ENCODE results near the gene UNK.
"Not testable (repeated sequence)": the region's sequence is repeated elsewhere in the genome, so short reads cannot be mapped to it uniquely, and the experiment has no call there.

Gene UNK

DNA sequence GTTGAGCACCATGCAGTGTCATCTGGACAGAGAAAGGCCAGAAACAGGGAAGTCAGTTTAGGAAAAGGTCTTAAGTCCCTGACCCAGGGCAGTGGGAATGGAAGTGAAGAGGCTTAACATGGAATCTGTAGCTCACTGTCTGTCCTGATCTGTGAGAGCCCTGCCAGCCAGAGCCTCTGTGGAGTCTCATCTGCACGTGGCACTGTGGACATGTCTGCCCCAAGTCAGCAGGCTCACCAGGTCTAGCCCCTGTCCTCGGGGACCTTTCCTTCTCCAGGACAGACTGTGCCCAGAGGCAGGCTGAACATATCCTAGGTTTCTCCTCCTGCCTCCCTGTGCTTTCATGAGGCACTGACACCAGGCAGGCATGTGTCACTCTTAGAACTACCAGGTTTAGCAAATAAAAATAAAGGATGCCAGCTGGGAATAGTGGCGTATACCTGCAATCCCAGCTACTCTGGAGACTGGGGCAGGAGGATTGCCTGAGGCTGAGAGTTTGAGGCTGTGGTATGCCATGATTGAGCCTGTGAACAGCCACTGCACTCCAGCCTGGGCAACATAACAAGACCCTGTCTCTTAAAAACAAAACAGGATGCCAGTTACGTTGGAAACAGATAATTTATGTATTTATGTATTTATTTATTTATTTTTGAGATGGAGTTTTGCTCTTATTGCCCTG is 22.4 kb downstream of the UNK start:
- no peak for DNase-seq

DNA sequence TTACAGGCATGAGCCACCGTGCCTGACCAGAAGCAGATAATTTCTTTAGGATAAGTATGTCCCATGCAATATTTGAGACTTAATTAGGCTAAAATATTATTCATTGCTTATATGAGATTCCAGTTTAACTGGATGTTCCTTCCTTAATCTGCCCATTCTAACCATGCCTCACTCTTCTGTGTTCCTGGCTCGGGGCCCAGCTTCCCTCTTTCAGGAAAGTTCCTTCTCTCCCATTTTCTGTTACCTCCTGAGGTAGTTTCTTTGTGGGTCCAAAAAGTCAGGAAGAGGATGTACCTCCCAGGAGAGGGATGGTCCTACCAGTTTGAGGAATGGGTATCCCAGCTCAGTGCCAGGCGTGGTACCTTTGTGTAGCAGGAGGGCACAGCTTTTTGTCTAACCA is 23.3 kb downstream of the UNK start:
- no peak for DNase-seq

DNA sequence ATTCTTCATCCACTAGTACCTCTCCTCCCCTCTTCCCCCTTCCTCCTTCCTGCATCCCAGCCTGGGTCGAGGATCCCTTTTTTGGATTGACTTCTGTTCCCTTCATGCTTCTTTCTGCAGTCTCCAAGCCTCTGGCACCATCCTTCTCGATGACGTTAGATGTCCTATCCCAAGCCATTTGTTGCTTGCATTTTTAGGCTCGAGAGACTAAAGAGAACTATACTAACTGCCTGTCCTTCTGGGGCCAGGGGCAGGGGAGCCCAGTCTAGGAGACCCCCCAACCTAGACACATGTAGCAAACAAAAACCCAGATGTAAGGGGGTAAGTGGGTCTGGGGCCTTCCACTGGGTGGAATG is 23.9 kb downstream of the UNK start:
- DNase-seq: no peak

DNA sequence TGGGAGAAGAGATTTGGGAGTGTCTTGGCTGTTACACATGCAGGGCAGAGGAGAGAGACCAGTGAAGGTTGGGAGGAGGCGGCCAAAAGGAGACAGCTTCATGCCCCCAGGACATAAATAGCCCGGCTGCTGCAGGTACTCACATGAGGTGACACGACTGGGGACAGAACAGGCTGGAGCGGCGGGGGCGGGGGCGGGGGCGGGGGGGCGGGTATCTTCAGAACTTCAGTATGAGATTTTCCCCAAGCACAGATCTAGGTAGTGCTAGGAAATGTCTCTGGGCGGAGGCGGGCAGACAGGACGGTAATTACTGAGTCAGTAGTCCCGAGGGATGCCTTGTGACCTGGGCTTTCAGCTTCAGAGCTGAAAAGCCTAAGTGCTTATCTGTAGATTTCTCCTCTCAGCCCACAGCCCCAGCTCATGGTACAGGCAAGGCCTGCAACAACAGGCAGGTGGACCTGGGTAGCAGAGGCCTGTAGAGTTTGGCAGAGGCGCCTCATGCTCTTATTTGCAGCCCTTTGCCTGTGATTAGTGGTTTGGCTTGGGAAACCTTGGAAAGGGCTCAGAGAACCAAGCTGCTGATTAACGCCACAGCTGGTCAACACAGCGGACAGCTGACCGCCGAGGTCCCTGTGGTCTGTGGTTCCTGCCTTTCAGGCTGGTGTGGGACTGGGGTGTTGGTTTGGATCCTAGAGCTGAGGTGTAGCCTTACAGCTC is 24.5 kb downstream of the UNK start:
- no peak for DNase-seq

DNA sequence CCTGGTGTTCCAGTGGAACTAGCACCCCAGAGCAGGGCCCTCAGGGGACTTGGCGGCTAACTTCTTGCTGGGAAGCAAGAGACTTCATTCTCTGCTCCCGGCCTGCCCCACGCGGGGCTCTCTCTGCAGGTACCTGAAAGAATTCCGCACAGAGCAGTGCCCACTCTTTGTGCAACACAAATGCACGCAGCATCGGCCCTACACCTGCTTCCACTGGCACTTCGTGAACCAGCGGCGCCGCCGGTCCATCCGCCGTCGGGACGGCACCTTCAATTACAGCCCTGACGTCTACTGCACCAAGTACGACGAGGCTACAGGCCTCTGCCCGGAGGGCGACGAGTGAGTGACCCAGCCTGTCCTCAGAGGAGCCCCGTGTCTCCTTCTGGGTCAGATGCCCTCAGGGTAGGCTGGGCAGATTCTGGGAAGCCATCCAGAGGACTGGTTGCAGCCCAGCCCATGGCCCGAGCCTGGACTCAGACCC is 25.1 kb downstream of the UNK start:
- DNase-seq: no peak

- DNase-seq: no peak
These were observed 25.6 kb downstream of the UNK start for GRCh38 chr17:75810216-75810615.

- DNase-seq: not testable (repeated sequence)
These were observed 26.1 kb downstream of the UNK start for GRCh38 chr17:75810756-75811155.

DNA sequence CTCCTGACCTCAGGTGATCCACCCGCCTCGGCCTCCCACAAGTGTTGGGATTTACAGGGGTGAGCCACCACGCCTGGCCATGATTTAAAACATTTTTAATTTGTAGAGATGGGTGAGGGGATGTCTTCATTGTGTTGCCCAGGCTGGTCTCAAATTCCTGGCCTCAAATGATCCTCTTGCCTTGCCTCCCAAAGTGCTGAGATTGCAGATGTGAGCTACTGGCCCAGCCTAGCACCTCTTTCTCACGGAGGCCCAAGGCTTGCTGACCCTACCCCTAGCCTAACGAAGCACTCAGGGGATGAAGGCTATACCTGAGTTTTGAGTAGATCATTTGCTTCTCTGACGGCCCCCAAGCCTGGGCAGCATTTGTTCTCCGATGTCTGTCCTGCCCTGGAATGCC is 26.6 kb downstream of the UNK start:
- no peak for DNase-seq

GRCh38 chr17:75812096-75813013 is 27.7 kb downstream of the UNK start:
- DNase-seq: no peak

- no peak for DNase-seq
These were observed 28.7 kb downstream of the UNK start for GRCh38 chr17:75813081-75814020.

DNA sequence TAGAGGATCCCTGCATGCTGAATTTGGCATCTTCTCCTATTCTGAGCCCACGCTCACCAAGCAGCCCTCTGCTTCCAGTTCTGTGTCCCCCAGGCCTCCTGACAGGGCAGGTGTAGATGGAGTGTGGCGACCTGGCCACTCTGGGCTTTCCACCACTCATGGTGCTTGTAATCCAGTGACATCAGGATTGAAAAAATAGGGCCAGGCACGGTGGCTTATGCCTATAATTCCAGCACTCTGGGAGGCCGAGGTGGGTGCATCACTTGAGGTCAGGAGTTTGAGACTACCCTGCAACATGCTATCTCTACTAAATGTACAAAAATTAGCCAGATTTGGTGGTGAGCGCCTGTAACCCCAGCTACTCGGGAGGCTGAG is 29.4 kb downstream of the UNK start:
- DNase-seq: no peak

DNA sequence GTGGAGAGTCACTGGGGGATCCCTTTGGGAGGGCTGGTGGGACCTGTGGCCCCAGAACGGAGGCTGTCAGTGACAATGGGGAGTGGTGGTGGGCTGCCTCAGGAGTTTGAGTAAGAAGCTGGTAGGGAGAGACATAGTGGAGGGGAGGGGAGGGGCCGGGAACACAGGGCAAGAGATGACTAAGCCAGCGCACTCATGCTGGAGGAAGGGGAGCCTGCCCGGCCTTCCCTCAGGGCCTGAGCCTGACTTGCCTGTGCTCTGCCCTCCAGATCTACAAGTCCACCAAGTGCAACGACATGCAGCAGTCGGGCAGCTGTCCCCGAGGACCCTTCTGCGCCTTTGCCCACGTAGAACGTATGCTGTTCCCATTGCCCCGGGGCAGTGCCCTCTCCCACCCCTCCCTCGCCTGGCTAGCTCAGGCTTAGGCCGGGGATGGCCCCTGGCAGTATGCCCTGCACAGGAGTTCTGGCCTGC is 30.3 kb downstream of the UNK start:
- DNase-seq: no peak

- DNase-seq: no peak
These were observed 30.8 kb downstream of the UNK start for GRCh38 chr17:75815399-75815798.

GRCh38 chr17:75816693-75817092 is 32.1 kb downstream of the UNK start:
- DNase-seq: no peak

GRCh38 chr17:75817571-75817970 is 33.0 kb downstream of the UNK start:
- DNase-seq: no peak

- no peak for DNase-seq
These were observed 33.8 kb downstream of the UNK start for GRCh38 chr17:75818326-75818885.

DNA sequence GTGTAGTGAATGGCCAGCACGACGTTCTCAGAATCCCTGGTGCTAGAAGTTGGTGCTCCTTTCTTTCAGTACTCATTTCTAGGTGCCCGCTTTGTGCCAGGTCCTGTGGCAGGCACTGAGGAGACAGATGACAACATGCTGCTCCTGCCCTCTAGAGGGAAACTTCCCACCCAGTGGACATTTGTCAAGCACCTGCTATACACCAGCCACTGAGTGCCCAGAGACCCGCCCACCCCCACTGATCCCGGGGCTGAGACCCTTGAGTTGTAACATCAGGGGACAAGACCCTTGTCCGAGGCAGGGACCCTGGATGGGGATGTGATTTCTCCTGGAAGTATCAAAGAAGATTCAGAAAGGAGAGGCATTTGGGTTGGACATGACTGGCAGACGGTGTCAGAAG is 34.5 kb downstream of the UNK start:
- no peak for DNase-seq

DNA sequence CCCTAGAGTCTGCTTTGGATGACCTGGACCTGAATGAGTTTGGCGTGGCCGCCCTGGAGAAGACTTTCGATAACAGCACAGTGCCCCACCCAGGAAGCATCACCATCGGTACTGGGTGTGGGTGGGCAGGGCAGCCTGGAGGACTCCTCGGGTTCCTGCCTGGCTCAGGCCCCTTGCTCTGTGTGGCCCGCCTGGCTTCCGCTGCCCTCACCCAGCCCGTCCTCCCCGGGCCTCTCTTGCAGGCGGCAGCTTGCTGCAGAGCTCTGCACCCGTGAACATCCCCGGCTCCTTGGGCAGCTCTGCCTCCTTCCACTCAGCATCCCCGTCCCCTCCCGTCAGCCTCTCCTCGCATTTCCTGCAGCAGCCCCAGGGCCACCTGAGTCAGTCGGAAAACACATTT is 35.1 kb downstream of the UNK start:
- DNase-seq: no peak

- no peak for DNase-seq
These were observed 35.8 kb downstream of the UNK start for GRCh38 chr17:75820094-75821080.

- no peak for DNase-seq
These were observed 36.9 kb downstream of the UNK start for GRCh38 chr17:75821552-75821951.
